HepG2 (cell line): Measurements from ENCODE around the gene SYNGR2. TPM values are rescaled to one million over a fixed set of nuclear protein-coding genes. Genes with fewer than 3 reads are reported as not detected.

Experiments
- ATAC-seq: fragments of 200-7000 bp; cut with Tn5 transposase; 3 replicates; pipeline ENCODE4 v1.9.1; 2020; ENCODE audit warnings: mild to moderate bottlenecking, moderate library complexity
- BruUV-seq: library from RNA; stranded (reverse); fragments of 400-500 nt; replicated peaks from 2 replicates; lab custom pipeline; 2021; lab: Mats Ljungman, UMichigan
- CTCF ChIA-PET: fragments of 300-600 bp; formaldehyde crosslinking; extraction: SDS; loops from one replicate; lab custom pipeline; 2021; ENCODE audit warnings: low total read pairs, inconsistent platforms, low intra/inter-chr PET ratio; lab: Yijun Ruan, JAX
- POLR2A ChIA-PET: fragments of 350-600 bp; sonication (Branson Sonifier 250); formaldehyde crosslinking; loops from one replicate; lab custom pipeline; 2020; ENCODE audit warnings: antibody characterized with exemption, inconsistent platforms; lab: Yijun Ruan, JAX
- DNase-seq: peaks from one replicate; pipeline ENCODE4 v3.0.0-alpha.2; 2015; ENCODE audit warnings: low spot score
- FAIRE-seq: peaks from 3 replicates; lab custom pipeline; 2011; peaks lifted over from hg19 to GRCh38; lab: Jason Lieb, UNC
- H2AFZ ChIP-seq: one replicate; pipeline ENCODE4 v1.6.1; 2011; ENCODE audit warnings: low read length, inconsistent platforms
- H3K27ac ChIP-seq: fragments of 300-600 bp; 3 replicates; pipeline ENCODE4 v1.8.0; 2011; ENCODE audit warnings: mixed run types, mild to moderate bottlenecking, mixed read lengths, low read length, inconsistent platforms; ENCODE audit not compliant: insufficient read depth; ENCODE audit errors: extremely low read length
- H3K27me3 ChIP-seq, 2 experiments: fragments of 200-600 bp in 1 of 2; 2 replicates in 1 of 2; 3 replicates in 1 of 2; pipeline versions ENCODE4 v1.6.0 to v1.8.0; 2011; ENCODE audit warnings: low read length in 2 of 2, mild to moderate bottlenecking in 2 of 2, moderate library complexity in 2 of 2, inconsistent platforms in 1 of 2; ENCODE audit not compliant: insufficient read depth in 2 of 2, control insufficient read depth in 1 of 2
- H3K36me3 ChIP-seq, 2 experiments: fragments of 200-600 bp in 1 of 2; replicated peaks in 1 of 2; 2 replicates in 1 of 2; 3 replicates in 1 of 2; pipeline versions ENCODE4 v1.5.1 to v1.8.0; 2011; ENCODE audit warnings: low read length in 2 of 2, inconsistent platforms in 1 of 2; ENCODE audit not compliant: insufficient read depth in 2 of 2, control insufficient read depth in 1 of 2
- H3K4me1 ChIP-seq: 2 replicates; pipeline ENCODE4 v1.5.1; 2012; ENCODE audit warnings: low read length, inconsistent platforms; ENCODE audit not compliant: insufficient read depth
- H3K4me2 ChIP-seq: 2 replicates; pipeline ENCODE4 v1.6.0; 2011; ENCODE audit warnings: low read depth, low read length, inconsistent platforms
- H3K4me3 ChIP-seq, 3 experiments: fragments of 200-600 bp in 1 of 3; sonication (generic), shearing (Covaris generic) in 1 of 3; replicated peaks in 1 of 3; 2 replicates each; pipeline ENCODE4 v1.5.1; 2011 to 2016; ENCODE audit warnings: low read length in 3 of 3, inconsistent platforms in 2 of 3, low read depth in 2 of 3, mild to moderate bottlenecking in 2 of 3, control low read depth in 1 of 3, mixed read lengths in 1 of 3; ENCODE audit not compliant: insufficient read depth in 1 of 3
- H3K79me2 ChIP-seq: one replicate; pipeline ENCODE4 v1.6.1; 2011; ENCODE audit warnings: low read length, inconsistent platforms; ENCODE audit not compliant: insufficient read depth
- H3K9ac ChIP-seq: 2 replicates; pipeline ENCODE4 v1.6.0; 2011; ENCODE audit warnings: mild to moderate bottlenecking, low read depth, low read length, inconsistent platforms; ENCODE audit not compliant: insufficient read depth
- H3K9me3 ChIP-seq: 2 replicates; pipeline ENCODE4 v1.5.1; 2012; ENCODE audit warnings: mild to moderate bottlenecking, low read length
- H4K20me1 ChIP-seq: 2 replicates; pipeline ENCODE4 v1.6.0; 2011; ENCODE audit warnings: inconsistent platforms, mild to moderate bottlenecking, low read length, moderate library complexity; ENCODE audit not compliant: insufficient read depth
- BRD4 ChIP-seq: sonication (generic); formaldehyde crosslinking; IDR thresholded peaks from 2 replicates; pipeline ENCODE4 v1.4.0; 2020; ENCODE audit warnings: missing genetic modification reagents
- CREBL2 ChIP-seq: sonication (generic); formaldehyde crosslinking; IDR thresholded peaks from 2 replicates; pipeline ENCODE4 v1.8.1; 2023; ENCODE audit warnings: missing genetic modification reagents, mild to moderate bottlenecking, borderline replicate concordance
- HOXA7 ChIP-seq: sonication (generic); formaldehyde crosslinking; IDR thresholded peaks from 2 replicates; pipeline ENCODE4 v1.8.1; 2022; ENCODE audit warnings: mild to moderate bottlenecking, missing genetic modification reagents, moderate library complexity
- IKZF4 ChIP-seq: sonication (generic); formaldehyde crosslinking; IDR thresholded peaks from 2 replicates; pipeline ENCODE4 v1.5.1; 2020; ENCODE audit warnings: borderline replicate concordance, mild to moderate bottlenecking, low read depth, missing genetic modification reagents; ENCODE audit errors: not compliant biosample characterization
- JUNB ChIP-seq: sonication (generic); formaldehyde crosslinking; IDR thresholded peaks from 2 replicates; pipeline ENCODE4 v1.8.0; 2022; ENCODE audit warnings: missing genetic modification reagents, mild to moderate bottlenecking, borderline replicate concordance
- MAFK ChIP-seq, 2 experiments: IDR thresholded peaks in 1 of 2; conservative IDR thresholded peaks in 1 of 2; 2 replicates each; pipeline ENCODE4 v1.6.1; 2011; ENCODE audit warnings: improper control_type of control experiment in 2 of 2, low read length in 2 of 2
- SETDB1 ChIP-seq: sonication (generic); formaldehyde crosslinking; IDR thresholded peaks from 2 replicates; pipeline ENCODE4 v1.5.1; 2020; ENCODE audit warnings: missing genetic modification reagents, mild to moderate bottlenecking, borderline replicate concordance
- ZNF605 ChIP-seq: sonication (generic); formaldehyde crosslinking; IDR thresholded peaks from 2 replicates; pipeline ENCODE4 v1.8.0; 2022; ENCODE audit warnings: mild to moderate bottlenecking, missing genetic modification reagents
- ZNF644 ChIP-seq: IDR thresholded peaks from 2 replicates; pipeline ENCODE4 v1.6.1; 2016; ENCODE audit warnings: low read depth
- ZNF766 ChIP-seq: sonication (generic); formaldehyde crosslinking; IDR thresholded peaks from 2 replicates; pipeline ENCODE4 v1.5.0; 2020; ENCODE audit warnings: missing genetic modification reagents, borderline replicate concordance
- WGBS: methylation state at CpG from one replicate; pipeline ENCODE4 v1.1.6; 2017; ENCODE audit warnings: low lambda C conversion rate; 5-methylcytosine and 5-hydroxymethylcytosine counted together
- in situ Hi-C: cut with HindIII; loops from 2 replicates; pipeline ENCODE4 v1.10.0; 2017; ENCODE audit warnings: low pct_unique_long_range_greater_than_20kb; ENCODE audit not compliant: extremely low pct_ligation_motif_present
- intact Hi-C: fragments of 100-400 bp; cut with micrococcal nuclease; formaldehyde crosslinking; loops from one replicate; pipeline ENCODE4 v1.10.0; 2022; ENCODE audit not compliant: unreplicated experiment
- polyA plus RNA-seq, 8 experiments: library from polyadenylated mRNA; depleted of rRNA in 3 of 8; stranded (reverse) in 7 of 8; unstranded in 1 of 8; fragments of >200 nt; fragmentation: Illumina TruSeq in 4 of 8; extraction: Trizol in 4 of 8; gene quantifications; 2 replicates each; pipeline versions ENCODE4 v1.2.1 to v1.2.3, GENCODE V29; 2011 to 2016; ENCODE audit warnings: low read depth in 4 of 8, missing spikeins in 1 of 8, mixed read lengths in 1 of 8; ENCODE audit not compliant: insufficient read depth in 1 of 8
- total RNA-seq, 5 experiments: library from RNA; depleted of rRNA; stranded (reverse); fragments of >200 nt; fragmentation: Illumina TruSeq; extraction: Trizol; gene quantifications; 2 replicates each; pipeline ENCODE4 v1.2.3, GENCODE V29; 2016; ENCODE audit warnings: low read depth in 1 of 5
- TF ChIP-seq, protein P1 (sequence below): sonication (generic); formaldehyde crosslinking; IDR thresholded peaks from 2 replicates; pipeline ENCODE4 v1.8.0; 2022; ENCODE audit warnings: missing genetic modification reagents, low read depth, mild to moderate bottlenecking, borderline replicate concordance
- TF ChIP-seq, protein P2 (sequence below): sonication (generic); formaldehyde crosslinking; IDR thresholded peaks from 2 replicates; pipeline ENCODE4 v1.5.0; 2020; ENCODE audit warnings: missing genetic modification reagents, mild to moderate bottlenecking, borderline replicate concordance
- TF ChIP-seq, protein P3 (sequence below): sonication (generic); formaldehyde crosslinking; IDR thresholded peaks from 2 replicates; pipeline ENCODE4 v1.4.0; 2020; ENCODE audit warnings: missing genetic modification reagents

SYNGR2 gene
- total and polyA plus RNA-seq, 2 of the 13 experiments (the other 11 are each of a cell fraction or from before 2014, with no cell fraction given), result 46.7 to 170 TPM

- no peak for ATAC-seq
- in situ Hi-C loops, result no loop called here
- BruUV-seq, result no TSS peak
- ChIA-PET CTCF (no interaction called here), POLR2A (no interaction called here)
- FAIRE-seq, result no peak
- Histone ChIP-seq H2AFZ (no peak overlapping the region), H3K36me3 (no peaks in the 10 kb centered on the region), H3K4me2 (peak overlapping the region; percentile 86; the same call in 1 of the 2 replicates), H3K27me3 (peaks cover 4 to 20% of the 10 kb centered on the region in 2 experiments; a peak in 3 of 5 replicates), H3K27ac (no peak overlapping the region), H3K9me3 (no peaks in the 10 kb centered on the region), H3K4me1 (peaks cover 89% of the 10 kb centered on the region), H4K20me1 (no peaks in the 10 kb centered on the region), H3K79me2 (no peaks in the 10 kb centered on the region), H3K9ac (no peak overlapping the region), H3K4me3 (no peak overlapping the region; a peak in 1 of 6 replicates)
- DNase-seq, result no peak
- intact Hi-C loops, result no loop called here
- TF ChIP-seq ZNF605 (0 out of 2 replicates have a peak, but pooled peaks have one; percentile 13), CREBL2 (CRISPR knock-in tag) (no peak), JUNB (CRISPR knock-in tag) (no peak), BRD4 (CRISPR knock-in tag) (0 out of 2 replicates have a peak, but pooled peaks have one; percentile 11)
- TF ChIP-seq, protein P1, sequence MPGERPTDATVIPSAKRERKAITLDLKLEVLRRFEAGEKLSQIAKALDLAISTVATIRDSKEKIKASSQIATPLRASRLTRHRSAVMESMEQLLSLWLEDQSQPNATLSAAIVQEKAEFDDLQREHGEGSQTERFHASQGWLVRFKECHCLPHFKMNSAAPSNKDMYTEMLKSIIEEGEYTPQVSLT (CRISPR knock-in tag), result no peak
- 59% methylated on average over 5 of the region's 6 CpGs for WGBS
Measured at GRCh38 chr17:78146881-78147280, 21.5 kb upstream of the SYNGR2 start.

- H3K4me1 ChIP-seq, result peaks cover 88% of the 10 kb centered on the region
- peaks cover 4 to 14% of the 10 kb centered on the region in 2 experiments; a peak in 3 of 5 replicates for H3K27me3 ChIP-seq
- no peak overlapping the region for H2AFZ ChIP-seq
- H4K20me1 ChIP-seq, result no peaks in the 10 kb centered on the region
- in situ Hi-C loops (no loop called here), intact Hi-C loops (no loop called here)
- H3K79me2 ChIP-seq, result no peaks in the 10 kb centered on the region
- H3K36me3 ChIP-seq, result no peaks in the 10 kb centered on the region
- no peak for DNase-seq
- POLR2A ChIA-PET, result interaction anchor here (0.6 kb wide), 1 partner anchor 1559 kb away, joined by 3 read pairs; no protein-coding TSS in a partner anchor
- CTCF ChIA-PET, result no interaction called here
- H3K9me3 ChIP-seq, result no peaks in the 10 kb centered on the region
- no TSS peak for BruUV-seq
- no peak overlapping the region for H3K9ac ChIP-seq
- FAIRE-seq, result no peak
- no peak for ATAC-seq
- peak overlapping the region; percentile 86 for H3K4me2 ChIP-seq
- H3K27ac ChIP-seq, result no peak overlapping the region
- no peak overlapping the region for H3K4me3 ChIP-seq
- 11% methylated on average over 8 of the region's 8 CpGs for WGBS
- TF ChIP-seq ZNF644 (no peak), SETDB1 (CRISPR knock-in tag) (no peak), MAFK (conservative IDR thresholded peaks at IDR 0.05 in 1 of 2, IDR thresholded peaks at IDR 0.05 in 1 of 2; ENCODE audit: low read length in 2 of 2) (no peak), HOXA7 (CRISPR knock-in tag) (no peak), IKZF4 (no peak), ZNF766 (CRISPR knock-in tag) (no peak)
- TF ChIP-seq, protein P2, sequence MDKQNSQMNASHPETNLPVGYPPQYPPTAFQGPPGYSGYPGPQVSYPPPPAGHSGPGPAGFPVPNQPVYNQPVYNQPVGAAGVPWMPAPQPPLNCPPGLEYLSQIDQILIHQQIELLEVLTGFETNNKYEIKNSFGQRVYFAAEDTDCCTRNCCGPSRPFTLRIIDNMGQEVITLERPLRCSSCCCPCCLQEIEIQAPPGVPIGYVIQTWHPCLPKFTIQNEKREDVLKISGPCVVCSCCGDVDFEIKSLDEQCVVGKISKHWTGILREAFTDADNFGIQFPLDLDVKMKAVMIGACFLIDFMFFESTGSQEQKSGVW, result no peak
- TF ChIP-seq, protein P3, sequence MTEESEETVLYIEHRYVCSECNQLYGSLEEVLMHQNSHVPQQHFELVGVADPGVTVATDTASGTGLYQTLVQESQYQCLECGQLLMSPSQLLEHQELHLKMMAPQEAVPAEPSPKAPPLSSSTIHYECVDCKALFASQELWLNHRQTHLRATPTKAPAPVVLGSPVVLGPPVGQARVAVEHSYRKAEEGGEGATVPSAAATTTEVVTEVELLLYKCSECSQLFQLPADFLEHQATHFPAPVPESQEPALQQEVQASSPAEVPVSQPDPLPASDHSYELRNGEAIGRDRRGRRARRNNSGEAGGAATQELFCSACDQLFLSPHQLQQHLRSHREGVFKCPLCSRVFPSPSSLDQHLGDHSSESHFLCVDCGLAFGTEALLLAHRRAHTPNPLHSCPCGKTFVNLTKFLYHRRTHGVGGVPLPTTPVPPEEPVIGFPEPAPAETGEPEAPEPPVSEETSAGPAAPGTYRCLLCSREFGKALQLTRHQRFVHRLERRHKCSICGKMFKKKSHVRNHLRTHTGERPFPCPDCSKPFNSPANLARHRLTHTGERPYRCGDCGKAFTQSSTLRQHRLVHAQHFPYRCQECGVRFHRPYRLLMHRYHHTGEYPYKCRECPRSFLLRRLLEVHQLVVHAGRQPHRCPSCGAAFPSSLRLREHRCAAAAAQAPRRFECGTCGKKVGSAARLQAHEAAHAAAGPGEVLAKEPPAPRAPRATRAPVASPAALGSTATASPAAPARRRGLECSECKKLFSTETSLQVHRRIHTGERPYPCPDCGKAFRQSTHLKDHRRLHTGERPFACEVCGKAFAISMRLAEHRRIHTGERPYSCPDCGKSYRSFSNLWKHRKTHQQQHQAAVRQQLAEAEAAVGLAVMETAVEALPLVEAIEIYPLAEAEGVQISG, result no peak
Measured at GRCh38 chr17:78147315-78147998, 20.9 kb upstream of the SYNGR2 start.
